Measurements from ENCODE around the gene GPR156. TPM values are rescaled to one million over a fixed set of nuclear protein-coding genes. Genes with fewer than 3 reads are reported as not detected.

The GPR156 gene
- total and polyA plus RNA-seq, 2 of the 4 experiments (the other 2 are of a cell fraction), result 0.09 to 0.18 TPM

DNA sequence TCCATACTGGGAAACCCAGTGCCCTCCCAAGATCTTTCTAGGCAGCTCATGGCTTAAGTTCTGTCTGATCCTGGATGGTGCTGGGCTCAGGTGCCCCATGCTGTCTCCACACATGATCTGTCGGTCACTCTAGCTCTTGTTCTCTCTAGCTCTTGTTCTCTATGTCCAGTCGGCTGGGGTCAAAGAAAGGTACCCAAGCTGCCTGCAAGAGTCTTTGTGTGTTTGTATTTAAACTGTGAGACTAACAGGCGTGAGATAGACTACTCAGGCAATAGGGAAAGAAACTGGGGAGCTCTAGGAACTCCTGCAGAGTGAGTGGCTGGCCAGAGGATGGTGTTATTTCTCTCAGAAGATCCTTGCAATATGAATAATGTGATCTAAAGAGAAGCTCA is 40.2 kb downstream of the GPR156 start:
- TF ChIP-seq, protein P1, sequence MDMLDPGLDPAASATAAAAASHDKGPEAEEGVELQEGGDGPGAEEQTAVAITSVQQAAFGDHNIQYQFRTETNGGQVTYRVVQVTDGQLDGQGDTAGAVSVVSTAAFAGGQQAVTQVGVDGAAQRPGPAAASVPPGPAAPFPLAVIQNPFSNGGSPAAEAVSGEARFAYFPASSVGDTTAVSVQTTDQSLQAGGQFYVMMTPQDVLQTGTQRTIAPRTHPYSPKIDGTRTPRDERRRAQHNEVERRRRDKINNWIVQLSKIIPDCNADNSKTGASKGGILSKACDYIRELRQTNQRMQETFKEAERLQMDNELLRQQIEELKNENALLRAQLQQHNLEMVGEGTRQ (IDR thresholded peaks at IDR 0.05; ENCODE audit: low read depth, low read length), result no peak
- TF ChIP-seq MAZ (IDR thresholded peaks at IDR 0.05; ENCODE audit: borderline replicate concordance, low read depth, low read length), result no peak
- no peak for TF ChIP-seq NFE2L2 (IDR thresholded peaks at IDR 0.05; ENCODE audit: low read depth, low read length)
- TF ChIP-seq BHLHE40 (IDR thresholded peaks at IDR 0.05; ENCODE audit: low read depth, low read length), result no peak
- TF ChIP-seq MAFK (IDR thresholded peaks at IDR 0.05; ENCODE audit: low read depth, low read length), result no peak
- TF ChIP-seq RAD21 (IDR thresholded peaks at IDR 0.05; ENCODE audit: low read length), result no peak
- no peak for TF ChIP-seq RFX5 (IDR thresholded peaks at IDR 0.05; ENCODE audit: low read depth, low read length)
- TF ChIP-seq, protein P2, sequence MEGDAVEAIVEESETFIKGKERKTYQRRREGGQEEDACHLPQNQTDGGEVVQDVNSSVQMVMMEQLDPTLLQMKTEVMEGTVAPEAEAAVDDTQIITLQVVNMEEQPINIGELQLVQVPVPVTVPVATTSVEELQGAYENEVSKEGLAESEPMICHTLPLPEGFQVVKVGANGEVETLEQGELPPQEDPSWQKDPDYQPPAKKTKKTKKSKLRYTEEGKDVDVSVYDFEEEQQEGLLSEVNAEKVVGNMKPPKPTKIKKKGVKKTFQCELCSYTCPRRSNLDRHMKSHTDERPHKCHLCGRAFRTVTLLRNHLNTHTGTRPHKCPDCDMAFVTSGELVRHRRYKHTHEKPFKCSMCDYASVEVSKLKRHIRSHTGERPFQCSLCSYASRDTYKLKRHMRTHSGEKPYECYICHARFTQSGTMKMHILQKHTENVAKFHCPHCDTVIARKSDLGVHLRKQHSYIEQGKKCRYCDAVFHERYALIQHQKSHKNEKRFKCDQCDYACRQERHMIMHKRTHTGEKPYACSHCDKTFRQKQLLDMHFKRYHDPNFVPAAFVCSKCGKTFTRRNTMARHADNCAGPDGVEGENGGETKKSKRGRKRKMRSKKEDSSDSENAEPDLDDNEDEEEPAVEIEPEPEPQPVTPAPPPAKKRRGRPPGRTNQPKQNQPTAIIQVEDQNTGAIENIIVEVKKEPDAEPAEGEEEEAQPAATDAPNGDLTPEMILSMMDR (conservative IDR thresholded peaks at IDR 0.05; ENCODE audit: low read depth, low read length), result no peak
- no peak for TF ChIP-seq FOS (IDR thresholded peaks at IDR 0.05; ENCODE audit: low read depth, low read length)
- no peak for TF ChIP-seq POLR2A (IDR thresholded peaks at IDR 0.05; ENCODE audit: low read depth, low read length)
- TF ChIP-seq CEBPB (IDR thresholded peaks at IDR 0.05; ENCODE audit: low read depth, low read length), result no peak
- no peak for TF ChIP-seq MXI1 (IDR thresholded peaks at IDR 0.05; ENCODE audit: borderline replicate concordance, low read depth, low read length)
- TF ChIP-seq, protein P3, sequence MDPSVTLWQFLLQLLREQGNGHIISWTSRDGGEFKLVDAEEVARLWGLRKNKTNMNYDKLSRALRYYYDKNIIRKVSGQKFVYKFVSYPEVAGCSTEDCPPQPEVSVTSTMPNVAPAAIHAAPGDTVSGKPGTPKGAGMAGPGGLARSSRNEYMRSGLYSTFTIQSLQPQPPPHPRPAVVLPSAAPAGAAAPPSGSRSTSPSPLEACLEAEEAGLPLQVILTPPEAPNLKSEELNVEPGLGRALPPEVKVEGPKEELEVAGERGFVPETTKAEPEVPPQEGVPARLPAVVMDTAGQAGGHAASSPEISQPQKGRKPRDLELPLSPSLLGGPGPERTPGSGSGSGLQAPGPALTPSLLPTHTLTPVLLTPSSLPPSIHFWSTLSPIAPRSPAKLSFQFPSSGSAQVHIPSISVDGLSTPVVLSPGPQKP (IDR thresholded peaks at IDR 0.05; ENCODE audit: borderline replicate concordance, low read depth, low read length), result no peak
- Histone ChIP-seq H2BK120ac (ENCODE audit: low read depth, low read length) (no peak overlapping the region), H3K9ac (ENCODE audit: low read depth, low read length) (no peak overlapping the region), H2BK20ac (ENCODE audit: low read depth, low read length) (no peak overlapping the region), H3K18ac (ENCODE audit: low read depth, low read length) (no peak overlapping the region), H3K9me3 (ENCODE audit: control insufficient read depth, insufficient read depth, low read length) (no peaks in the 10 kb centered on the region), H2AK9ac (replicated peaks; ENCODE audit: low read depth, low read length, poor library complexity) (no peak overlapping the region), H3K4me3 (ENCODE audit: insufficient read depth, low read depth, low read length) (no peak overlapping the region), H3K79me1 (ENCODE audit: low read depth in 1 of 2, low read length in 2 of 2) (no peaks in the 10 kb centered on the region), H3K4me2 (ENCODE audit: low read depth, low read length) (no peak overlapping the region), H3K4ac (ENCODE audit: low read depth, low read length) (no peak overlapping the region), H2AK5ac (ENCODE audit: low read depth, low read length) (no peak overlapping the region), H4K8ac (ENCODE audit: low read depth in 2 of 2, low read length in 2 of 2) (no peak overlapping the region), H3K36me3 (ENCODE audit: control insufficient read depth, insufficient read depth, low read length) (no peaks in the 10 kb centered on the region), H3K23ac (ENCODE audit: low read depth, low read length) (no peak overlapping the region), H4K20me1 (ENCODE audit: insufficient read depth, low read length) (no peaks in the 10 kb centered on the region), H3K56ac (ENCODE audit: extremely low read depth, insufficient read depth, low read length) (no peak overlapping the region), H3K27ac (ENCODE audit: insufficient read depth, low read length) (no peak overlapping the region), H4K91ac (ENCODE audit: insufficient read depth, low read depth, low read length) (no peak overlapping the region), H4K5ac (ENCODE audit: low read depth, low read length) (no peak overlapping the region), H2BK15ac (ENCODE audit: low read depth, low read length) (no peak overlapping the region), H2BK5ac (ENCODE audit: low read depth, low read length, poor library complexity, severe bottlenecking) (no peak overlapping the region), H2AFZ (replicated peaks; ENCODE audit: low read length, poor library complexity) (no peak overlapping the region), H3K4me1 (ENCODE audit: control insufficient read depth, insufficient read depth, low read length) (no peaks in the 10 kb centered on the region; the same call in 1 of the 2 replicates), H3K27me3 (ENCODE audit: control insufficient read depth, insufficient read depth, low read length) (peaks cover 12% of the 10 kb centered on the region), H3K9me1 (ENCODE audit: insufficient read depth, low read length) (no peaks in the 10 kb centered on the region), H3K14ac (replicated peaks; ENCODE audit: low read depth, low read length) (no peak overlapping the region)
- intact Hi-C loops (cut with micrococcal nuclease), result loop anchor here (1.0 to 5.0 kb wide), 5 partner anchors 102 to 552 kb away; partner anchors contain the start of gene LRRC58
- dilution Hi-C loops (cut with HindIII; ENCODE audit: low sequenced_read_pairs, unreplicated experiment), result no loop called here
- BruUV-seq (replicated peaks), result no TSS peak
- in situ Hi-C loops (cut with MboI; ENCODE audit: low sequenced_read_pairs), result loop anchor here (5.0 to 10.0 kb wide), 3 partner anchors 162 to 550 kb away; no protein-coding TSS in a partner anchor
- ATAC-seq (ENCODE audit: low read depth) (no peak), DNase-seq (no peak)
- ChIA-PET POLR2A (ENCODE audit: unreplicated experiment) (interaction anchor here (0.6 kb wide), 1 partner anchor 198 kb away, joined by 3 read pairs; no protein-coding TSS in a partner anchor), CTCF (interaction anchor here (0.7 to 3.2 kb wide), 6 partner anchors 165 to 394 kb away, joined by 3 to 23 read pairs (median 3); no protein-coding TSS in a partner anchor)
- 80% methylated on average over 1 of the region's 3 CpGs; no CpG with 5 or more reads in 1 of the 2 experiments for WGBS, 2 experiments (ENCODE audit: extremely low coverage in 2 of 2, insufficient read length in 1 of 2)
